ENCODE results near the gene CCHCR1. TPM values are rescaled to one million over a fixed set of nuclear protein-coding genes. Genes with fewer than 3 reads are reported as not detected.
"Not testable (repeated sequence)": the region's sequence is repeated elsewhere in the genome, so short reads cannot be mapped to it uniquely, and the experiment has no call there.

The CCHCR1 gene
- total RNA-seq, 6 experiments from 2014 or later, result 12.0 to 24.3 (median 23.5) TPM

DNA sequence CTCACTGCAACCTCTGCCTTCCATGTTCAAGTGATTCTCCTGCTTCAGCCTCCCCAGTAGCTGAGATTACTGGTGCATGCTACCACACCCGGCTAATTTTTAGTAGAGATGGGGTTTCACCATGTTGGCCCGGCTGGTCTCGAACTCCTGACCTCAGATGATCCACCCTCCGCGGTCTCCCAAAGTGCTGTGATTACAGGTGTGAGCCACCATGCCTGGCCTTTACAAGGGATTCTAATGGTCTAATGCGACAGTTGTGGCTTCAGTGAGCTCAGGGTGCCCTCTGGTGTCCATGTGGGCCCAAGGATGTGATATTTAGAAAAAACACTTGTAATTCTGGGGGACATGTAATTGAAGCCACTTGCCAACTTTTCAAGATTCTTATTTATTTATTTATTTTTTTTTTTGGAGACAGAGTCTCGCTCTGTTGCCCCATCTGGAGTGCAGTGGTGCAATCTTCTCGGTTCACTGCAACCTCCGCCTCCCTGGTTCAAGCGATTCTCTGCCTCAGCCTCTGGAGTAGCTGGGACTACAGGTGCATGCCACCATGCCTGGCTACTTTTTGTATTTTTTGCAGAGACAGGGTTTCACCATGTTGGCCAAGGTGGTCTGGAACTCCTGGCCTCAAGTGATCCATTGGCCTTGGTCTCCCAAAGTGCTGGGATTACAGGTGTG, 35.0 kb upstream of the CCHCR1 start:
- H3K27ac Mint-ChIP-seq; H3K36me3 Mint-ChIP-seq (ENCODE audit: low read depth); H3K27me3 Mint-ChIP-seq (ENCODE audit: insufficient read depth); H3K9me3 Mint-ChIP-seq; H3K4me3 Mint-ChIP-seq: not testable (repeated sequence)
- peaks cover 10% of the 10 kb centered on the region for H3K4me1 Mint-ChIP-seq (ENCODE audit: low read depth)
- DNase-seq, result peak; percentile 67
- TF ChIP-seq, protein P1, sequence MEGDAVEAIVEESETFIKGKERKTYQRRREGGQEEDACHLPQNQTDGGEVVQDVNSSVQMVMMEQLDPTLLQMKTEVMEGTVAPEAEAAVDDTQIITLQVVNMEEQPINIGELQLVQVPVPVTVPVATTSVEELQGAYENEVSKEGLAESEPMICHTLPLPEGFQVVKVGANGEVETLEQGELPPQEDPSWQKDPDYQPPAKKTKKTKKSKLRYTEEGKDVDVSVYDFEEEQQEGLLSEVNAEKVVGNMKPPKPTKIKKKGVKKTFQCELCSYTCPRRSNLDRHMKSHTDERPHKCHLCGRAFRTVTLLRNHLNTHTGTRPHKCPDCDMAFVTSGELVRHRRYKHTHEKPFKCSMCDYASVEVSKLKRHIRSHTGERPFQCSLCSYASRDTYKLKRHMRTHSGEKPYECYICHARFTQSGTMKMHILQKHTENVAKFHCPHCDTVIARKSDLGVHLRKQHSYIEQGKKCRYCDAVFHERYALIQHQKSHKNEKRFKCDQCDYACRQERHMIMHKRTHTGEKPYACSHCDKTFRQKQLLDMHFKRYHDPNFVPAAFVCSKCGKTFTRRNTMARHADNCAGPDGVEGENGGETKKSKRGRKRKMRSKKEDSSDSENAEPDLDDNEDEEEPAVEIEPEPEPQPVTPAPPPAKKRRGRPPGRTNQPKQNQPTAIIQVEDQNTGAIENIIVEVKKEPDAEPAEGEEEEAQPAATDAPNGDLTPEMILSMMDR (IDR thresholded peaks at IDR 0.05), result peak; percentile 78

DNA sequence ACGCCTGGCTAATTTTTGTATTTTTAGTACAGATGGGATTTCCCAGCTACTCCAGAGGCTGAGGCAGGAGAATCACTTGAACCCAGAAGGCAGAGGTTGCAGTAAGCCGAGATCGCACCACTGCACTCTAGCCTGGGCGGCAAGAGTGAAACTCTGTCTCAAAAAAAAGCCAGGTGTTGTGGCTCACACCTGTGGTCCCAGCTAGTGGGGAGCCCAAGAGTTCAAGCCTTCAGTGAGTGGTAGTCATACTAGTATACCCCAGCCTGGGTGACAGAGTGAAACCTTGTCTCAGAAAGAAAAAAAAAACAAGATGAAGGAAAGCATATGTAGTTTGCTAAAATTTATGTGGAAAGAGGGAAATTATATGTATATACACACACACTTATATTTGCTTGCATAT, 32.9 kb upstream of the CCHCR1 start:
- H3K4me3 Mint-ChIP-seq, result no peak overlapping the region
- H3K27me3 Mint-ChIP-seq (ENCODE audit: insufficient read depth), result peaks cover 3% of the 10 kb centered on the region
- H3K9me3 Mint-ChIP-seq, result no peaks in the 10 kb centered on the region
- no peak for DNase-seq
- H3K36me3 Mint-ChIP-seq (ENCODE audit: low read depth), result no peaks in the 10 kb centered on the region
- H3K4me1 Mint-ChIP-seq (ENCODE audit: low read depth), result peaks cover 10% of the 10 kb centered on the region
- TF ChIP-seq, protein P1 (IDR thresholded peaks at IDR 0.05), result no peak
- H3K27ac Mint-ChIP-seq, result no peak overlapping the region

DNA sequence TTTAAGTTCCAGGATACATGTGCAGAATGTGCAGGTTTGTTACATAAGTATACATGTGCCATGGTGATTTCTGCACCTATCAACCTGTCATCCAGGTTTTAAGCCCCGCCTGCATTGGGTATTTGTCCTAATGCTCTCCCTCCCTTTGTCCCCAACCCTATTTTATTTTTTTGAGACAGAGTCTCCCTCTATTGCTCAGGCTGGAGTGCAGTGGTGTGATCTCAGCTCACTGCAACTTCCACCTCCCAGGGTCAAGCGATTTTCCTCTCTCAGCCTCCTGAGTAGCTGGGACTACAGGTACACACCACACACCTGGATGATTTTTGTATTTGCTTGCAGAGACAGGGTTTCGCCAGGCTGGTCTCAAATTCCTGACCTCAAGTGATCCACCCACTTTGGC, 31.6 kb upstream of the CCHCR1 start:
- H3K27me3 Mint-ChIP-seq (ENCODE audit: insufficient read depth); H3K9me3 Mint-ChIP-seq; H3K36me3 Mint-ChIP-seq (ENCODE audit: low read depth); DNase-seq; H3K27ac Mint-ChIP-seq; H3K4me3 Mint-ChIP-seq: not testable (repeated sequence)
- H3K4me1 Mint-ChIP-seq (ENCODE audit: low read depth), result peaks cover 18% of the 10 kb centered on the region

DNA sequence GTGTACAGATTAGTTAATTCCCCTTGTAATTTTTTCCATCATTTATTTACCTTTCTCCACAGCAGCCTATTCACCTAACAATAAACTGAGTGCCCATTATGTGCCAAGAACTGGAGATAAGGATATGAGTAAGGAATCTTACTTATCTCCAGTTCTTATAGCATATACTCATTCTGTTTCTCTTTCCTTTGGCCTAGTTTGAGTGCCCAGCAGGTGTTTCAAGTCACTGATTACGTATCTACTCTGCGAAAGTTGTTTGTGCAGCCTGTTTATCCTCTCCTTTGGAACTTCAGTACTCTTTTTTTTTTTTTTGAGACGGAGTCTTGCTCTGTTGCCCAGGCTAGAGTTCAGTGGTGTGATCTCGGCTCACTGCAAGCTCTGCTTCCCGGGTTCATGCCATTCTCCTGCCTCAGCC, 30.2 kb upstream of the CCHCR1 start:
- Mint-ChIP-seq H3K27ac (no peak overlapping the region), H3K9me3 (no peaks in the 10 kb centered on the region), H3K4me1 (ENCODE audit: low read depth) (peaks cover 18% of the 10 kb centered on the region), H3K36me3 (ENCODE audit: low read depth) (no peaks in the 10 kb centered on the region), H3K4me3 (no peak overlapping the region), H3K27me3 (ENCODE audit: insufficient read depth) (peaks cover 3% of the 10 kb centered on the region; the same call in 1 of the 2 replicates)
- DNase-seq, result no peak
- TF ChIP-seq, protein P1 (IDR thresholded peaks at IDR 0.05), result no peak

- Mint-ChIP-seq H3K36me3 (ENCODE audit: low read depth) (no peaks in the 10 kb centered on the region), H3K27me3 (ENCODE audit: insufficient read depth) (peaks cover 3% of the 10 kb centered on the region; the same call in 1 of the 2 replicates), H3K4me1 (ENCODE audit: low read depth) (peaks cover 18% of the 10 kb centered on the region), H3K27ac (peak overlapping the region; percentile 97), H3K9me3 (no peaks in the 10 kb centered on the region), H3K4me3 (peak overlapping the region; percentile 85)
- TF ChIP-seq, protein P1 (IDR thresholded peaks at IDR 0.05), result no peak
- DNase-seq, result peak; percentile 64
Observed at GRCh38 chr6:31186052-31186734, 28.6 kb upstream of the CCHCR1 start.

DNA sequence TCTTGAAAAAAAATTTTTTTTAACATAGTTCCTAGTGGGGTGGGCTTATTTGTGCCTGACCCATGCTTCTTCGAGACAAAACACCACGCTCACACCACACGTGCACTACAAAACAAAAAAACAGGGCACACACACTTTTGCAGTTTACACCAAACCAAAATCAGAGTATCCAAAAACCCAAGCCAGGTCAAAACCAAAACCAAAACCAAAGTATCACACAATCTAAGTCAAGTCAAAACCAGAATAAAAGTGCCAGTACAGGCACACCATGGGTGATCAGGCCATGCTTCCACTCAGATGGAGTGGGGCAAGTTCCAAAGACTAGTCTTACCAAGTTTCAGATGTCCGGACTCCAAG, 28.1 kb upstream of the CCHCR1 start:
- H3K9me3 Mint-ChIP-seq; H3K27me3 Mint-ChIP-seq (ENCODE audit: insufficient read depth); DNase-seq; H3K36me3 Mint-ChIP-seq (ENCODE audit: low read depth): not testable (repeated sequence)
- Mint-ChIP-seq H3K4me1 (ENCODE audit: low read depth) (peaks cover 18% of the 10 kb centered on the region), H3K27ac (peak overlapping the region; percentile 97), H3K4me3 (peak overlapping the region; percentile 85)

GRCh38 chr6:31183859-31184258, 26.3 kb upstream of the CCHCR1 start:
- not testable (repeated sequence) for H3K9me3 Mint-ChIP-seq; H3K4me3 Mint-ChIP-seq; DNase-seq; H3K27me3 Mint-ChIP-seq (ENCODE audit: insufficient read depth); H3K36me3 Mint-ChIP-seq (ENCODE audit: low read depth); H3K27ac Mint-ChIP-seq
- peaks cover 23% of the 10 kb centered on the region for H3K4me1 Mint-ChIP-seq (ENCODE audit: low read depth)

DNA sequence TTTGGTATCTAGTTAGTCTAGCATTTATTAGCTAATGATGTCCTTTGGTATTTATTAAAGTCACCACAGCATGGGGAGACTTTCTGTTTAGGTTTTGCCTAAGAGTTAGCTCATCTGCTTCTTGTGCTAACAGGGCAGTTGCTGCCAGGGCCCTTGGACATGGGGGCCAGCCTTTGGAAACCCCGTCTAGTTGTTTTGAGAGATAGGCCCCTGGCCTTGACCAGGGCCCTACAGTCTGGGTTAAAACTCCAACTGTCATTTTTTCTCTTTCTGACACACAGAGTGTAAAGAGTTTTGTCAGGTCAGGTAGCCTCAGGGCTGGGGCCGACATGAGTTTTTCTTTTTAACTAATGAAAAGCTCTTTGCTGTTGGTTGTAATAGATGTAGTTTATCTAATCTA, 25.7 kb upstream of the CCHCR1 start:
- H3K9me3 Mint-ChIP-seq; H3K27ac Mint-ChIP-seq; H3K36me3 Mint-ChIP-seq (ENCODE audit: low read depth); H3K4me3 Mint-ChIP-seq; H3K27me3 Mint-ChIP-seq (ENCODE audit: insufficient read depth); DNase-seq: not testable (repeated sequence)
- H3K4me1 Mint-ChIP-seq (ENCODE audit: low read depth), result peaks cover 29% of the 10 kb centered on the region
